Spleen (tissue), 7 donors: Measurements from ENCODE around the gene RAB14.

Experiments used
- CTCF ChIP-seq, 11 experiments: fragments of 200-600 bp in 7 of 11; fragments of 450-650 bp in 4 of 11; sonication (generic) in 4 of 11; IDR thresholded peaks in 8 of 11; conservative IDR thresholded peaks in 3 of 11; 1 replicate in 7 of 11; 2 replicates in 4 of 11; pipeline versions ENCODE4 v1.4.0 to v1.8.0; 2016 to 2021; ENCODE audit warnings: antibody characterized with exemption in 11 of 11, inconsistent platforms in 4 of 11, mild to moderate bottlenecking in 1 of 11
- POLR2A ChIP-seq, 3 donors: fragments of 450-650 bp; IDR thresholded peaks; one replicate each; pipeline ENCODE4 v1.5.1; 2017; ENCODE audit warnings: antibody characterized with exemption in 3 of 3, mild to moderate bottlenecking in 1 of 3
- POLR2AphosphoS5 ChIP-seq, 3 donors: sonication (generic); formaldehyde crosslinking; IDR thresholded peaks; one replicate each; pipeline ENCODE4 v1.5.1; 2017; ENCODE audit warnings: antibody characterized with exemption in 3 of 3
- donor health status: DM: no; HTN: no; CAD: no; lungs with moderate emphysema.
- donor health status: DM: no; HTN: no; CAD: no.
- donor health status: DM: no; HTN: no; CAD: no.

DNA sequence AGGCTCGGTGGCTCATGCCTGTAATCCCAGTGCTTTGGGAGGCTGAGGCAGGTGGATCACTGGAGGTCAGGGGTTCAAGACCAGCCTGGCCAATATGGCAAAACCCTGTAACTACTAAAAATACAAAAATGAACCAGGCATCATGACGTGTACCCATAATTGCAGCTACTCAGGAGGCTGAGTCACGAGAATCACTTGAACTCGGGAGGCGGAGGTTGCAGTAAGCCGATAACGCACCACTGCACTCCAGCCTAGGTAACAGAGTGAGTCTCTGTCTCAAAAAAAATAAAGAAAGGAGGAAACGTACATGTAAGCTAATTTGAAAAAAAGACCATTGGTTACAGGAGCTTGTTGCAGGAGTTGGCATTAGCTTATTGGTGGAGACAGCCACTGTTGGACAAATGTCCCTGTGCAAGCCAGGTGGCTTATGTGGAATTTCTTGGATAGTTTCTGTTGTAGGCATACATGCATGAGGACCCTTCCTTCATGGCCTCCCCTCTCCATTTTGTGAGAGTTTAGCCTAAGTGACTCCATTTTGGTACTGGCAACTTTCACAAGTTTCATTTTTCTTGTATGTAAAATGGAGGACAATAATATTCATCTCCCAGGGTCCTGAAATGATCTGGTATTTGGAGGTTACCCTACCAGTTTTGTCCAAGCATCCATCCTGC is 16.8 kb upstream of the RAB14 start:
- TF ChIP-seq POLR2AphosphoS5 (IDR thresholded peaks at IDR 0.05) = no peak
- no peak for TF ChIP-seq CTCF (IDR thresholded peaks at IDR 0.05 in 8 of 11, conservative IDR thresholded peaks at IDR 0.05 in 3 of 11)
- no peak for TF ChIP-seq POLR2A (IDR thresholded peaks at IDR 0.05)
